GM18951 (cell line): Measurements from ENCODE around the gene PRDM13.
"Not testable (repeated sequence)": the region's sequence is repeated elsewhere in the genome, so short reads cannot be mapped to it uniquely, and the experiment has no call there.

Experiments
- POLR2A ChIP-seq: IDR thresholded peaks from 4 replicates; pipeline ENCODE4 v1.6.1; 2011; ENCODE audit warnings: mild to moderate bottlenecking; ENCODE audit not compliant: insufficient read length, insufficient read depth; ENCODE audit errors: extremely low read depth
- in situ Hi-C: fragments of 300-500 bp; cut with MboI; formaldehyde crosslinking; loops from one replicate; pipeline ENCODE4 v1.12.0; 2022; ENCODE audit warnings: low sequenced_read_pairs, mixed read lengths, inconsistent platforms; ENCODE audit not compliant: unreplicated experiment

PRDM13 gene

DNA sequence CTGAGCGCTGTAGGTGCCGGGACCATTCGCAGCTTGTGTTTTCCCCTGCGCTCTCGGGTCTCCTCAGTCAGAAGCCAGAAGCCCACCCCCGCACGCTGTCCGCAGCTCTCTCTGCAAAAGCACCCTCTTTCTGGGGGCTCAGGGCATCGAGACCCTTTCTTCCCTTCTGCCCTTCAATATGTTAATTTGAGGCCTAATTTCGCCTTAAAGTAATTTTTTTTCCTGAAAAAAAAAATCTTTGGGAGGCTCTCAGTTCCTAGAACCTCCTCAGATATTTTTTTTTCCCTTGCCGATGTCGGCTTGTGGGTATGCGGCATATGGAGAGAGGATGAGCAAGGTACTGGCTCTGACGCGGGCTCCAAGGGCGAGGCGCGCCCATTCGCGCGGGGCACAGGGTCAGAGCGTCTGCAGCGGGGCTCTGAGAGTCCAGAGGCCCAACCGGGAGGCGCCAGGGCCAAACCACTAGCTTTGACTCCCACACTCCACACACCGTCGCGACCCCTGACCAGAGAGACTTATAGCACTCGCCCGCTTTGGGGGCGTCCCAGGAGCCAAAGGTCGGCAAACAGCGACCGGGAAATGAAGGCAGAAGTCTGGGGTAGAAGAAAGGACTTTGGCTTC, 893 bp downstream of the PRDM13 start:
- TF ChIP-seq POLR2A: no peak
- in situ Hi-C loops: no loop called here

- in situ Hi-C loops: no loop called here
- TF ChIP-seq POLR2A: no peak
Measured at GRCh38 chr6:99608059-99608885, 1.6 kb downstream of the PRDM13 start.

- in situ Hi-C loops: no loop called here
- no peak for TF ChIP-seq POLR2A
Measured at GRCh38 chr6:99608886-99609482, 2.4 kb downstream of the PRDM13 start.

- no peak for TF ChIP-seq POLR2A
- in situ Hi-C loops: no loop called here
Measured at GRCh38 chr6:99609905-99610489, 3.4 kb downstream of the PRDM13 start.

DNA sequence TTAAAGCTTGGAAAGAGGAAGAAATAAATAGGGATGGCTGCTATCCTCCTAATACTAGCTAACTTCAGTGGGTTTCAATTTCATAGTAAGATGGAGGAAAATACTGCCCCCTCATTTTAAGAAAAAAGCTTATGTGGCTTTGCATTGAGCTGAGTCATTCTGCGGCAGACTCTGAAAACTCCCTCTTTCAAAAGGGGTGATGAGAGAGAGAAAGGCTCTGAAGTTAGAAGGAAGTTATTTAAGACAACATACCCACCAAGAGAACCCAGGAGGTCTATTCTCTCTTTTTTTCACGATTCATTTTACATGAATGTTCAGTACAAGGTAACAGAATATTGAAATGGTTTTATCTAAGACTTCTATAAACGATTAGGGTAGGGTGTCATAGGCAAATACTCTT, 4.5 kb downstream of the PRDM13 start:
- in situ Hi-C loops: no loop called here
- no peak for TF ChIP-seq POLR2A

DNA sequence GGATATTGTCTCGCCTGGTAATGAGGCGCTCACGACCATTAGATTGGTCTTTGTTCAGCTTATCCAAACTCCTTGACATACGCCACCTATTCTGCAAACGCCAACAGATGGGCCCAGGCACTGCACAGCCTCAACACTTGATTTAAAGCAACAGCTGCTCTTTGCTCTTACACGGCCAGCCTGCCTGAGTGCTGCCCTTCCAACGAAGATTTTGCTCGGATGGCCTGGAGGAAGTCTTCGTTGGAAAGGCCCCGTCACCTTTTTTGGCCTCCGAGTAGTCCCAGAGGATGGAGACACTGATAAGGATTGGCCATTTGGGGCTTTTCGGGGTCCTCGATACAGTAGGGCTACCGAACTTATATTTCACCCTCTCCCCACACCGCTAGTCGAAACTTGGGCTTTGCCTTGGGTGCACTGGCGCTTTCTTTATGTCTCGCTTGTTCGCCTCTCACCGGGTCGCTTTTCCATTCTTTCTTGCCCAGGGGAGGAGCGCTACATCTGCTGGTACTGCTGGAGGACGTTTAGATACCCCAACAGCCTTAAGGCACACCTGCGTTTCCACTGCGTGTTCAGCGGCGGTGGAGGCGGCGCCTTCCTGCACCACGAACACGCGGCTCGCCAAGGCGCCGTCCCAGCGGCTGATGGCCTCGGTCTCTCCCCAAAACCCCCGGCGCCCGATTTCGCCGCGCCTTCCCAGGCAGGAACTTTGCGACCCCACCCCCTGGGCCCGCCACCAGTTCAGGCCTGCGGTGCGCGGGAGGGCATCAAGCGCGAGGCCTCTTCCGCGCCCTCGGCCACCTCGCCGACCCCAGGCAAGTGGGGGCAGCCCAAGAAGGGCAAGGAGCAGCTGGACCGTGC, 6.1 kb downstream of the PRDM13 start:
- in situ Hi-C loops: no loop called here
- no peak for TF ChIP-seq POLR2A

GRCh38 chr6:99613409-99613704, 6.7 kb downstream of the PRDM13 start:
- no peak for TF ChIP-seq POLR2A

GRCh38 chr6:99613705-99614429, 7.2 kb downstream of the PRDM13 start:
- in situ Hi-C loops: no loop called here
- no peak for TF ChIP-seq POLR2A

More at GRCh38 chr6:99613409-99613704, 6.7 kb downstream of the PRDM13 start:
- in situ Hi-C loops: no loop called here

DNA sequence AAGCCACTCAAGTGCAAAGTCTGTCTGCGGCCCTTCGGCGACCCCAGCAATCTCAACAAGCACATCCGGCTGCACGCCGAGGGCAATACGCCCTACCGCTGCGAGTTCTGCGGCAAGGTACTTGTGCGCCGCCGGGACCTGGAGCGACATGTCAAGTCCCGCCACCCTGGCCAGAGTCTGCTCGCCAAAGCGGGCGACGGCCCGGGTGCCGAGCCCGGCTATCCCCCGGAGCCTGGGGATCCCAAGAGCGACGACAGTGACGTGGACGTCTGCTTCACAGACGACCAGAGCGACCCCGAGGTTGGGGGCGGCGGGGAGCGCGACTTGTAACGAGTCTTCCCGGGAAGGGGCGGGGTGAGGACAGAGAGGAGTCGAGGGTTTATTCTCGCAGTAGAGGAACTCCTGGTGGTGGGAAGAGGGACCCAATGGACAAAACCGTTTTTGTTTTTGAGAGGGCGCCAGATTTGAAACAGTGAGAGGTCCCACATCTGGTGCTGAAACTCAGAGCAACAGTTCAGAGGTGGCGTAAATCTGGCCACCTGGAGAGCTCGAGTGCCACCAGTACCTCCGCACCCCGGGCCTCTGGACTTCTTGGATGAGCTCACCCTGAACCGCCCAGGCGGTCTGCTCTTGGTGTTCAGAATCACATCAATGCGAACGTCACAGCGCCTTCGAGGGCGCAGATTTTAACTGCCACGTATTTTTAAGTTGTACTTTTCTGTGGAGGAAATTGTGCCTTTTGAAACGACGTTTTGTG, 8.0 kb downstream of the PRDM13 start:
- in situ Hi-C loops: no loop called here
- no peak for TF ChIP-seq POLR2A

DNA sequence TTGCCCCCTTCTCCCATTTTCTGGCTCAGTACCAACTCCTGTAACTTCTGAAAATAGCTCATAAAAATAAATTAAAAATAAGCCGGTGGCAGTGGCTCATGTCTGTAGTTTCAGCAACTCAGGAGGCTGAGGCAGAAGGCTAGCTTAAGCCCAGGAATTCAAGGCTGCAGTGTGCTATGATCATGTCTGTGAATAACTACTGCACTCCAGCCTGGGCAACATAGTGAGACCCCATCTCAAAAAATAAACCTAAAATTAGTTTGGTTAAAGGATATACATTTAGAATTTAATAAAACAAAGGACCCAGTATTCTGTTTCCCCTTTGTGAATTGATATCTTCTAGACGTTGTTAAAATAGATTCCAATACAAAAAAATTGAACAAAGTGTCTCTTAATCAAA, 10.5 kb downstream of the PRDM13 start:
- in situ Hi-C loops: no loop called here
- no peak for TF ChIP-seq POLR2A

- in situ Hi-C loops: no loop called here
- TF ChIP-seq POLR2A: no peak
Measured at GRCh38 chr6:99618649-99619408, 12.2 kb downstream of the PRDM13 start.

- no peak for TF ChIP-seq POLR2A
- in situ Hi-C loops: no loop called here
Measured at GRCh38 chr6:99619409-99619762, 12.8 kb downstream of the PRDM13 start.

DNA sequence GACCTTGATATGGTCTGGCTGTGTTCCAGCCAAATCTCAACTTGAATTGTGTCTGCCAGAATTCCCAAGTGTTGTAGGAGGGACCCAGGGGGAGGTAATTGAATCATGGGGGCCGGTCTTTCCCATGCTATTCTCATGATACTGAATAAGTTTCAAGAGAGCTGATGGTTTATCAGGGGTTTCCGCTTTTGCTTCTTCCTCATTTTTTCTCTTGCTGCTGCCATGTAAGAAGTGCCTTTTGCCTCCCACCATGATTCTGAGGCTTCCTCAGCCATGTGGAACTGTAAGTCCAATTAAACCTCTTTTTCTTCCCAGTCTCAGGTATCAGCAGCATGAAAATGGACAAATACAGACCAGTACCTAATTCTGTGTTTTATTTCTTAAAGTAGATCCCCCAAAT, 15.4 kb downstream of the PRDM13 start:
- in situ Hi-C loops: not testable (repeated sequence)
